HEK293 (cell line): Measurements from ENCODE around the gene RNF144A.

Experiments used
- CTCF ChIA-PET: fragments of 350-600 bp; formaldehyde crosslinking; extraction: SDS; loops from one replicate; lab custom pipeline; 2021; ENCODE audit warnings: antibody characterized with exemption; lab: Yijun Ruan, JAX
- POLR2A ChIA-PET: fragments of 300-600 bp; formaldehyde crosslinking; extraction: SDS; loops from one replicate; lab custom pipeline; 2020; ENCODE audit warnings: antibody characterized with exemption, inconsistent platforms; lab: Yijun Ruan, JAX
- H3K27ac ChIP-seq: fragments of 200-500 bp; sonication (Bioruptor generic); 2 replicates; pipeline ENCODE4 v1.5.1; 2014; ENCODE audit warnings: low read depth, low read length, control low read depth, inconsistent platforms; ENCODE audit errors: extremely low read depth
- H3K36me3 ChIP-seq, 2 experiments: fragments of 200-500 bp in 1 of 2; sonication (Bioruptor generic) in 1 of 2; 1 replicate in 1 of 2; 2 replicates in 1 of 2; pipeline ENCODE4 v1.5.1; 2014 to 2017; ENCODE audit warnings: inconsistent platforms in 2 of 2, low read length in 2 of 2; ENCODE audit not compliant: control insufficient read depth in 2 of 2, insufficient read depth in 1 of 2
- H3K4me1 ChIP-seq: fragments of 200-500 bp; sonication (Bioruptor generic); 2 replicates; pipeline ENCODE4 v1.5.1; 2014; ENCODE audit warnings: mild to moderate bottlenecking, low read length, inconsistent platforms; ENCODE audit not compliant: control insufficient read depth, insufficient read depth
- H3K4me3 ChIP-seq: 2 replicates; pipeline ENCODE4 v1.5.1; 2011; ENCODE audit warnings: low read depth, mild to moderate bottlenecking, control low read depth, low read length, moderate library complexity
- H3K9me3 ChIP-seq: fragments of 200-500 bp; sonication (Bioruptor generic); 2 replicates; pipeline ENCODE4 v1.5.1; 2014; ENCODE audit warnings: low read depth, low read length, inconsistent platforms; ENCODE audit not compliant: control insufficient read depth, insufficient read depth
- EGR2 ChIP-seq: fragments of 450-650 bp; formaldehyde crosslinking; IDR thresholded peaks from 2 replicates; pipeline ENCODE4 v1.5.1; 2016; ENCODE audit warnings: low read depth, missing biosample characterization, missing genetic modification characterization
- GFI1B ChIP-seq: fragments of 450-650 bp; formaldehyde crosslinking; IDR thresholded peaks from 2 replicates; pipeline ENCODE4 v1.5.1; 2016; ENCODE audit warnings: missing biosample characterization, missing genetic modification characterization
- GLI4 ChIP-seq: fragments of 450-650 bp; formaldehyde crosslinking; IDR thresholded peaks from 2 replicates; pipeline ENCODE4 v1.5.1; 2016; ENCODE audit warnings: missing biosample characterization, missing genetic modification characterization
- KLF16 ChIP-seq: fragments of 450-650 bp; formaldehyde crosslinking; IDR thresholded peaks from 2 replicates; pipeline ENCODE4 v1.5.1; 2017; ENCODE audit warnings: missing biosample characterization, missing genetic modification characterization
- SCRT2 ChIP-seq: fragments of 450-650 bp; formaldehyde crosslinking; IDR thresholded peaks from 2 replicates; pipeline ENCODE4 v1.5.1; 2016; ENCODE audit warnings: missing biosample characterization, missing genetic modification characterization
- ZNF140 ChIP-seq: fragments of 450-650 bp; formaldehyde crosslinking; IDR thresholded peaks from 2 replicates; pipeline ENCODE4 v1.5.1; 2016; ENCODE audit warnings: missing biosample characterization, missing genetic modification characterization
- ZNF155 ChIP-seq: fragments of 450-650 bp; formaldehyde crosslinking; IDR thresholded peaks from 2 replicates; pipeline ENCODE4 v1.5.1; 2016; ENCODE audit warnings: missing biosample characterization, missing genetic modification characterization
- ZNF223 ChIP-seq: fragments of 450-650 bp; formaldehyde crosslinking; IDR thresholded peaks from 2 replicates; pipeline ENCODE4 v1.5.1; 2016; ENCODE audit warnings: missing biosample characterization, missing genetic modification characterization
- ZNF23 ChIP-seq: fragments of 450-650 bp; formaldehyde crosslinking; IDR thresholded peaks from 2 replicates; pipeline ENCODE4 v1.5.1; 2016; ENCODE audit warnings: missing biosample characterization, missing genetic modification characterization, borderline replicate concordance
- ZNF311 ChIP-seq: fragments of 450-650 bp; formaldehyde crosslinking; IDR thresholded peaks from 2 replicates; pipeline ENCODE4 v1.5.1; 2017; ENCODE audit warnings: missing biosample characterization, missing genetic modification characterization, borderline replicate concordance
- ZNF324 ChIP-seq: fragments of 450-650 bp; formaldehyde crosslinking; IDR thresholded peaks from 2 replicates; pipeline ENCODE4 v1.5.1; 2016; ENCODE audit warnings: missing biosample characterization, missing genetic modification characterization
- ZNF335 ChIP-seq: fragments of 450-650 bp; formaldehyde crosslinking; conservative IDR thresholded peaks from 2 replicates; pipeline ENCODE4 v1.5.1; 2016; ENCODE audit warnings: missing biosample characterization, missing genetic modification characterization
- ZNF404 ChIP-seq: fragments of 450-650 bp; formaldehyde crosslinking; IDR thresholded peaks from 2 replicates; pipeline ENCODE4 v1.5.1; 2017; ENCODE audit warnings: missing biosample characterization, missing genetic modification characterization
- ZNF423 ChIP-seq: fragments of 450-650 bp; formaldehyde crosslinking; IDR thresholded peaks from 2 replicates; pipeline ENCODE4 v1.5.1; 2016; ENCODE audit warnings: missing biosample characterization, missing genetic modification characterization
- ZNF530 ChIP-seq: fragments of 450-650 bp; formaldehyde crosslinking; IDR thresholded peaks from 2 replicates; pipeline ENCODE4 v1.5.1; 2016; ENCODE audit warnings: low read depth, missing biosample characterization, missing genetic modification characterization
- ZNF548 ChIP-seq: fragments of 450-650 bp; formaldehyde crosslinking; IDR thresholded peaks from 2 replicates; pipeline ENCODE4 v1.5.1; 2016; ENCODE audit warnings: missing biosample characterization, missing genetic modification characterization
- ZNF571 ChIP-seq: fragments of 450-650 bp; formaldehyde crosslinking; IDR thresholded peaks from 2 replicates; pipeline ENCODE4 v1.5.0; 2017; ENCODE audit warnings: missing biosample characterization, missing genetic modification characterization
- ZNF621 ChIP-seq: fragments of 450-650 bp; formaldehyde crosslinking; IDR thresholded peaks from 2 replicates; pipeline ENCODE4 v1.5.1; 2017; ENCODE audit warnings: missing biosample characterization, missing genetic modification characterization
- ZNF658 ChIP-seq: fragments of 450-650 bp; formaldehyde crosslinking; IDR thresholded peaks from 2 replicates; pipeline ENCODE4; 2016; ENCODE audit warnings: missing biosample characterization, missing genetic modification characterization
- ZNF660 ChIP-seq: fragments of 450-650 bp; IDR thresholded peaks from 2 replicates; pipeline ENCODE4 v1.5.1; 2018; ENCODE audit warnings: missing biosample characterization, mild to moderate bottlenecking, missing genetic modification characterization
- ZNF664 ChIP-seq: fragments of 450-650 bp; formaldehyde crosslinking; IDR thresholded peaks from 2 replicates; pipeline ENCODE4 v1.5.1; 2016; ENCODE audit warnings: missing biosample characterization, missing genetic modification characterization
- ZNF707 ChIP-seq: fragments of 450-650 bp; formaldehyde crosslinking; IDR thresholded peaks from 2 replicates; pipeline ENCODE4 v1.5.1; 2016; ENCODE audit warnings: missing biosample characterization, missing genetic modification characterization
- ZNF76 ChIP-seq: fragments of 450-650 bp; formaldehyde crosslinking; IDR thresholded peaks from 2 replicates; pipeline ENCODE4; 2016; ENCODE audit warnings: low read depth, missing biosample characterization, missing genetic modification characterization, borderline replicate concordance
- ZNF843 ChIP-seq: fragments of 450-650 bp; formaldehyde crosslinking; IDR thresholded peaks from 2 replicates; pipeline ENCODE4 v1.5.1; 2016; ENCODE audit warnings: missing biosample characterization, missing genetic modification characterization
- ZSCAN30 ChIP-seq: fragments of 450-650 bp; IDR thresholded peaks from 2 replicates; pipeline ENCODE4 v1.5.1; 2018; ENCODE audit warnings: missing biosample characterization, mild to moderate bottlenecking, missing genetic modification characterization, moderate library complexity
- TF ChIP-seq, protein P1 (sequence below): fragments of 450-650 bp; formaldehyde crosslinking; IDR thresholded peaks from 2 replicates; pipeline ENCODE4 v1.5.1; 2016; ENCODE audit warnings: missing biosample characterization, missing genetic modification characterization
- TF ChIP-seq, protein P2 (sequence below): fragments of 450-650 bp; formaldehyde crosslinking; IDR thresholded peaks from 2 replicates; pipeline ENCODE4 v1.5.0; 2017; ENCODE audit warnings: missing biosample characterization, missing genetic modification characterization, borderline replicate concordance

RNF144A gene

GRCh38 chr2:6916736-6917070 is 509 bp upstream of the RNF144A start (continued):
- no peak for TF ChIP-seq EGR2 (tag by site-specific recombination)
- TF ChIP-seq ZNF621: no peak
- no peak for TF ChIP-seq ZNF23 (tag by site-specific recombination)
- no peak for TF ChIP-seq ZNF324 (tag by site-specific recombination)
- no peak for TF ChIP-seq ZNF155 (tag by site-specific recombination)

DNA sequence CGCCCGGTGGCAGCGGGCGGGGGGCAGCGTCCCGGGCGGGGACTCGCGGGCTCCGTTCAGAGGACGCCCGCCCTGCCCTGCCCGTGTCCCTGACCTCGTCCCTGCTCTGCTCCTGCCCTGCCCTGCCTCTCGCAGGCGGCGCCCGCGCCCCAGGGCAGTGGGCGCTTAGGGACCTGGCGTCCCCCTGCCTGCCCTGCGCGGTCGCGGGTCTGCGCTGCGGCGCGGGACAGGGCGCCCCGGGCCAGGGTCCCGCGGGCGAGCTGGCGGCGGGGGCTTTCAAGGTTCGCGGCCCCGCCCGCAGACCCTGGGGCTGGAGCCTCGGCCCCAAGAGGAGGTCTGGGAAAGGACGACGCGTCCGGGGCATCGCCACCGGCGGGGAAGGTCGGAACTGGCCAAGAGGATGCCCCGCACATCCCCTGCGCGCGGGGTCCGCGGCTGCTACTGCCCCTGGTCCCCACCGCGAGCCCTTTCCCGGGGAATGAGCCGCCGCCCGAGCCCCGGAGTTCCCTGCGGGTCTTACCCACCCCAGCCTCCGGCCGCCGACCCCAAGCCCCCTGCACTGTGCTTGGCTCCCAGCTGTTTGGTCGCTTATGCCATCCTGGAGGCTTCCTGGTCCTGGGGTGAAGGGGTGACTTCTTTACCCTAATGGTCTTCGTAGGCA is 679 bp downstream of the RNF144A start:
- peak overlapping the region; percentile 61 for H3K4me3 ChIP-seq
- CTCF ChIA-PET: interaction anchor here (1.0 to 1.2 kb wide), 2 partner anchors 69 to 96 kb away, joined by 3 to 5 read pairs; no protein-coding TSS in a partner anchor
- H3K27ac ChIP-seq: peak overlapping the region; percentile 64; the same call in 1 of the 2 replicates
- H3K9me3 ChIP-seq: no peaks in the 10 kb centered on the region
- TF ChIP-seq ZNF335 (tag by site-specific recombination): peak; percentile 33; the same call in 1 of the 2 replicates
- TF ChIP-seq ZNF664 (tag by site-specific recombination): no peak
- POLR2A ChIA-PET: no interaction called here
- no peaks in the 10 kb centered on the region for H3K36me3 ChIP-seq
- no peaks in the 10 kb centered on the region for H3K4me1 ChIP-seq

- Histone ChIP-seq H3K9me3 (no peaks in the 10 kb centered on the region), H3K4me1 (no peaks in the 10 kb centered on the region), H3K36me3 (no peaks in the 10 kb centered on the region), H3K4me3 (no peak overlapping the region), H3K27ac (no peak overlapping the region)
- CTCF ChIA-PET: interaction anchor here (0.6 to 1.5 kb wide), 4 partner anchors 23 to 123 kb away, joined by 3 to 4 read pairs (median 4); no protein-coding TSS in a partner anchor
- no peak for TF ChIP-seq GLI4 (tag by site-specific recombination)
- no peak for TF ChIP-seq ZNF843
- TF ChIP-seq ZNF548 (tag by site-specific recombination): no peak
- no peak for TF ChIP-seq ZNF658
- TF ChIP-seq ZNF423 (tag by site-specific recombination): no peak
- no peak for TF ChIP-seq ZNF311 (tag by site-specific recombination)
- no peak for TF ChIP-seq KLF16 (tag by site-specific recombination)
- TF ChIP-seq, protein P1, sequence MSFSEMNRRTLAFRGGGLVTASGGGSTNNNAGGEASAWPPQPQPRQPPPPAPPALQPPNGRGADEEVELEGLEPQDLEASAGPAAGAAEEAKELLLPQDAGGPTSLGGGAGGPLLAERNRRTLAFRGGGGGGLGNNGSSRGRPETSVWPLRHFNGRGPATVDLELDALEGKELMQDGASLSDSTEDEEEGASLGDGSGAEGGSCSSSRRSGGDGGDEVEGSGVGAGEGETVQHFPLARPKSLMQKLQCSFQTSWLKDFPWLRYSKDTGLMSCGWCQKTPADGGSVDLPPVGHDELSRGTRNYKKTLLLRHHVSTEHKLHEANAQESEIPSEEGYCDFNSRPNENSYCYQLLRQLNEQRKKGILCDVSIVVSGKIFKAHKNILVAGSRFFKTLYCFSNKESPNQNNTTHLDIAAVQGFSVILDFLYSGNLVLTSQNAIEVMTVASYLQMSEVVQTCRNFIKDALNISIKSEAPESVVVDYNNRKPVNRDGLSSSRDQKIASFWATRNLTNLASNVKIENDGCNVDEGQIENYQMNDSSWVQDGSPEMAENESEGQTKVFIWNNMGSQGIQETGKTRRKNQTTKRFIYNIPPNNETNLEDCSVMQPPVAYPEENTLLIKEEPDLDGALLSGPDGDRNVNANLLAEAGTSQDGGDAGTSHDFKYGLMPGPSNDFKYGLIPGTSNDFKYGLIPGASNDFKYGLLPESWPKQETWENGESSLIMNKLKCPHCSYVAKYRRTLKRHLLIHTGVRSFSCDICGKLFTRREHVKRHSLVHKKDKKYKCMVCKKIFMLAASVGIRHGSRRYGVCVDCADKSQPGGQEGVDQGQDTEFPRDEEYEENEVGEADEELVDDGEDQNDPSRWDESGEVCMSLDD (tag by site-specific recombination): no peak
- no peak for TF ChIP-seq ZNF571 (tag by site-specific recombination)
- TF ChIP-seq ZNF140: no peak
- TF ChIP-seq, protein P2, sequence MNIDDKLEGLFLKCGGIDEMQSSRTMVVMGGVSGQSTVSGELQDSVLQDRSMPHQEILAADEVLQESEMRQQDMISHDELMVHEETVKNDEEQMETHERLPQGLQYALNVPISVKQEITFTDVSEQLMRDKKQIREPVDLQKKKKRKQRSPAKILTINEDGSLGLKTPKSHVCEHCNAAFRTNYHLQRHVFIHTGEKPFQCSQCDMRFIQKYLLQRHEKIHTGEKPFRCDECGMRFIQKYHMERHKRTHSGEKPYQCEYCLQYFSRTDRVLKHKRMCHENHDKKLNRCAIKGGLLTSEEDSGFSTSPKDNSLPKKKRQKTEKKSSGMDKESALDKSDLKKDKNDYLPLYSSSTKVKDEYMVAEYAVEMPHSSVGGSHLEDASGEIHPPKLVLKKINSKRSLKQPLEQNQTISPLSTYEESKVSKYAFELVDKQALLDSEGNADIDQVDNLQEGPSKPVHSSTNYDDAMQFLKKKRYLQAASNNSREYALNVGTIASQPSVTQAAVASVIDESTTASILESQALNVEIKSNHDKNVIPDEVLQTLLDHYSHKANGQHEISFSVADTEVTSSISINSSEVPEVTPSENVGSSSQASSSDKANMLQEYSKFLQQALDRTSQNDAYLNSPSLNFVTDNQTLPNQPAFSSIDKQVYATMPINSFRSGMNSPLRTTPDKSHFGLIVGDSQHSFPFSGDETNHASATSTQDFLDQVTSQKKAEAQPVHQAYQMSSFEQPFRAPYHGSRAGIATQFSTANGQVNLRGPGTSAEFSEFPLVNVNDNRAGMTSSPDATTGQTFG (tag by site-specific recombination): no peak
- TF ChIP-seq ZNF707 (tag by site-specific recombination): no peak
- no peak for TF ChIP-seq ZNF76
- TF ChIP-seq GFI1B (tag by site-specific recombination): no peak
- TF ChIP-seq SCRT2: no peak
- TF ChIP-seq ZNF530 (tag by site-specific recombination): no peak
- TF ChIP-seq ZNF404: no peak
- TF ChIP-seq ZSCAN30 (tag by site-specific recombination): no peak
- no peak for TF ChIP-seq ZNF660 (tag by site-specific recombination)
- TF ChIP-seq ZNF223 (tag by site-specific recombination): no peak
- POLR2A ChIA-PET: no interaction called here
These were observed 2.9 kb downstream of the RNF144A start for GRCh38 chr2:6919901-6920742.
